Mesodermal cell (in vitro differentiated cells): ENCODE results near the gene CA5A.
A peak's percentile ranks its signal among the peaks of the same experiment; 100 is the strongest.

ENCODE experiments used
- H3K27ac ChIP-seq: 2 replicates; pipeline ENCODE4 v1.7.0; 2013; ENCODE audit warnings: mild to moderate bottlenecking, low read depth, low read length, moderate library complexity; ENCODE audit not compliant: severe bottlenecking
- H3K36me3 ChIP-seq: 2 replicates; pipeline ENCODE4 v1.7.1; 2013; ENCODE audit warnings: mild to moderate bottlenecking, low read length, moderate library complexity; ENCODE audit not compliant: control insufficient read depth, insufficient read depth
- H3K4me1 ChIP-seq: one replicate; pipeline ENCODE4 v1.7.1; 2013; ENCODE audit warnings: mild to moderate bottlenecking, low read length; ENCODE audit not compliant: insufficient read depth, control insufficient read depth, poor library complexity, severe bottlenecking
- H3K4me3 ChIP-seq: 2 replicates; pipeline ENCODE4 v1.7.0; 2013; ENCODE audit warnings: low read length, control low read depth, mild to moderate bottlenecking; ENCODE audit not compliant: insufficient read depth, poor library complexity, severe bottlenecking; ENCODE audit errors: extremely low read depth
- H3K9me3 ChIP-seq: 2 replicates; pipeline ENCODE4 v1.7.1; 2013; ENCODE audit warnings: mild to moderate bottlenecking, low read length, moderate library complexity; ENCODE audit not compliant: control insufficient read depth
- WGBS, 2 experiments: methylation state at CpG; one replicate each; pipeline ENCODE4 v1.1.5; 2013; ENCODE audit warnings: missing lambda C conversion rate in 2 of 2; ENCODE audit not compliant: insufficient coverage in 2 of 2; 5-methylcytosine and 5-hydroxymethylcytosine counted together

The CA5A gene

GRCh38 chr16:87954826-87955225 is 18.5 kb upstream of the CA5A start:
- Histone ChIP-seq H3K36me3 (peaks cover 23% of the 10 kb centered on the region), H3K9me3 (no peaks in the 10 kb centered on the region), H3K4me3 (no peak overlapping the region), H3K4me1 (peaks cover 24% of the 10 kb centered on the region), H3K27ac (no peak overlapping the region)
- 92 to 99% methylated on average over 12 to 15 of the region's 15 CpGs for WGBS, 2 experiments

GRCh38 chr16:87954361-87954760 is 18.0 kb upstream of the CA5A start:
- H3K36me3 ChIP-seq, result peaks cover 21% of the 10 kb centered on the region
- H3K27ac ChIP-seq, result no peak overlapping the region
- H3K4me3 ChIP-seq, result no peak overlapping the region
- 94 to 97% methylated on average over 11 to 13 of the region's 14 CpGs for WGBS, 2 experiments
- H3K4me1 ChIP-seq, result peaks cover 24% of the 10 kb centered on the region
- no peaks in the 10 kb centered on the region for H3K9me3 ChIP-seq

GRCh38 chr16:87953308-87954215 is 17.2 kb upstream of the CA5A start:
- Histone ChIP-seq H3K4me3 (no peak overlapping the region), H3K4me1 (peaks cover 24% of the 10 kb centered on the region), H3K36me3 (peaks cover 16% of the 10 kb centered on the region), H3K27ac (peak overlapping the region; percentile 62), H3K9me3 (no peaks in the 10 kb centered on the region)
- 93 to 96% methylated on average over 8 to 9 of the region's 15 CpGs for WGBS, 2 experiments

GRCh38 chr16:87952751-87953150 is 16.4 kb upstream of the CA5A start:
- Histone ChIP-seq H3K4me3 (peak overlapping the region; percentile 80), H3K9me3 (no peaks in the 10 kb centered on the region), H3K4me1 (peaks cover 24% of the 10 kb centered on the region), H3K27ac (no peak overlapping the region), H3K36me3 (peaks cover 15% of the 10 kb centered on the region)
- 95 to 96% methylated on average over 12 to 16 of the region's 16 CpGs for WGBS, 2 experiments

- Histone ChIP-seq H3K4me3 (peak overlapping the region; percentile 80), H3K36me3 (peaks cover 15% of the 10 kb centered on the region), H3K9me3 (no peaks in the 10 kb centered on the region), H3K4me1 (peaks cover 22% of the 10 kb centered on the region), H3K27ac (peak overlapping the region; percentile 95)
- WGBS, 2 experiments, result 5% methylated on average over 38 to 43 of the region's 82 CpGs
Observed at GRCh38 chr16:87951552-87952538, 15.5 kb upstream of the CA5A start.

GRCh38 chr16:87950765-87951551 is 14.6 kb upstream of the CA5A start, which contains the start of gene BANP:
Gene BANP (plus strand): TSS chr16:87951434. CDS start chr16:87975116, 23,682 bp downstream.
- Histone ChIP-seq H3K9me3 (no peaks in the 10 kb centered on the region), H3K36me3 (peaks cover 15% of the 10 kb centered on the region), H3K4me1 (peaks cover 15% of the 10 kb centered on the region), H3K4me3 (peak within 1 kb of the TSS; percentile 80), H3K27ac (peak within 1 kb of the TSS; percentile 95)
- 1 to 2% methylated on average over 59 to 62 of the region's 73 CpGs for WGBS, 2 experiments

- 87 to 92% methylated on average over 16 of the region's 16 CpGs for whole genome bisulfite sequencing, 2 experiments
- no peaks in the 10 kb centered on the region for H3K9me3 ChIP-seq
- no peak overlapping the region for H3K27ac ChIP-seq
- H3K4me1 ChIP-seq, result peaks cover 10% of the 10 kb centered on the region
- H3K4me3 ChIP-seq, result no peak overlapping the region
- peaks cover 2% of the 10 kb centered on the region for H3K36me3 ChIP-seq
Observed at GRCh38 chr16:87949071-87949744, 12.9 kb upstream of the CA5A start.

- H3K4me1 ChIP-seq, result peaks cover 5% of the 10 kb centered on the region
- H3K4me3 ChIP-seq, result no peak overlapping the region
- no peaks in the 10 kb centered on the region for H3K36me3 ChIP-seq
- H3K9me3 ChIP-seq, result no peaks in the 10 kb centered on the region
- 84 to 100% methylated on average over 3 of the region's 5 CpGs for WGBS, 2 experiments
- H3K27ac ChIP-seq, result no peak overlapping the region
Observed at GRCh38 chr16:87948735-87949070, 12.4 kb upstream of the CA5A start.

- Histone ChIP-seq H3K9me3 (no peaks in the 10 kb centered on the region), H3K4me3 (no peak overlapping the region), H3K36me3 (no peaks in the 10 kb centered on the region), H3K4me1 (peaks cover 3% of the 10 kb centered on the region), H3K27ac (no peak overlapping the region)
- WGBS, 2 experiments, result 89 to 95% methylated on average over 10 to 12 of the region's 12 CpGs
Observed at GRCh38 chr16:87948119-87948545, 11.8 kb upstream of the CA5A start.
